ENCODE measurements around the gene GADD45B.
"Not testable (repeated sequence)": the region's sequence is repeated elsewhere in the genome, so short reads cannot be mapped to it uniquely, and the experiment has no call there.

GADD45B gene

DNA sequence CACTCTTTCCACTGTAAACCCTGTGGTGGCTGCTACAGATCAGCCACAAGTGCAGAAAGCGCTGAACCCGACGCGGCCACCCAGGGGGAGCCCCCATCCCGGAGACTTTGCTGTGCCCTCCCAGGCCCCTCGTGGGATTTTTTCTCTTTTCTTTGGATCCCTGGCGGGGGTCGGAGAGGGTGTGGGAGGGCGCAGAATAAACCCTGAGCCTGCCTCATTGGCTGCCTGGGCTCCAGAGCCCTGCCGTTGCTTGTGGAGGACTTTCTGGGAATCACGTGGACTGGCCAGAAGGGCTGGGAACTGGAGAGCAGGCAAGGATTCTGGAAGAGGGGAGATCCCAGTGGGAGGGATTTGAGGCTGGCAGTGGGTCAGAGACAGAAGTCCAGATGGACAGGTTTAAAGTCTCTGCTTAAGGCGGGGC is 24.9 kb downstream of the GADD45B start:
- H3K9me3 ChIP-seq: no peaks in the 10 kb centered on the region
- H3K27me3 ChIP-seq: peaks cover 11% of the 10 kb centered on the region
- H3K27ac ChIP-seq: no peak overlapping the region
- TF ChIP-seq, protein P1, sequence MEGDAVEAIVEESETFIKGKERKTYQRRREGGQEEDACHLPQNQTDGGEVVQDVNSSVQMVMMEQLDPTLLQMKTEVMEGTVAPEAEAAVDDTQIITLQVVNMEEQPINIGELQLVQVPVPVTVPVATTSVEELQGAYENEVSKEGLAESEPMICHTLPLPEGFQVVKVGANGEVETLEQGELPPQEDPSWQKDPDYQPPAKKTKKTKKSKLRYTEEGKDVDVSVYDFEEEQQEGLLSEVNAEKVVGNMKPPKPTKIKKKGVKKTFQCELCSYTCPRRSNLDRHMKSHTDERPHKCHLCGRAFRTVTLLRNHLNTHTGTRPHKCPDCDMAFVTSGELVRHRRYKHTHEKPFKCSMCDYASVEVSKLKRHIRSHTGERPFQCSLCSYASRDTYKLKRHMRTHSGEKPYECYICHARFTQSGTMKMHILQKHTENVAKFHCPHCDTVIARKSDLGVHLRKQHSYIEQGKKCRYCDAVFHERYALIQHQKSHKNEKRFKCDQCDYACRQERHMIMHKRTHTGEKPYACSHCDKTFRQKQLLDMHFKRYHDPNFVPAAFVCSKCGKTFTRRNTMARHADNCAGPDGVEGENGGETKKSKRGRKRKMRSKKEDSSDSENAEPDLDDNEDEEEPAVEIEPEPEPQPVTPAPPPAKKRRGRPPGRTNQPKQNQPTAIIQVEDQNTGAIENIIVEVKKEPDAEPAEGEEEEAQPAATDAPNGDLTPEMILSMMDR (IDR thresholded peaks at IDR 0.05): no peak
- peaks cover 0 to 7% of the 10 kb centered on the region in 2 experiments for H3K4me1 ChIP-seq (ENCODE audit: control insufficient read depth in 1 of 2, insufficient read depth in 1 of 2, low read depth in 1 of 2, low read length in 1 of 2)
- no peak overlapping the region for H3K4me3 ChIP-seq (ENCODE audit: low read depth in 1 of 2, low read length in 1 of 2)
- no peaks in the 10 kb centered on the region for H3K36me3 ChIP-seq

DNA sequence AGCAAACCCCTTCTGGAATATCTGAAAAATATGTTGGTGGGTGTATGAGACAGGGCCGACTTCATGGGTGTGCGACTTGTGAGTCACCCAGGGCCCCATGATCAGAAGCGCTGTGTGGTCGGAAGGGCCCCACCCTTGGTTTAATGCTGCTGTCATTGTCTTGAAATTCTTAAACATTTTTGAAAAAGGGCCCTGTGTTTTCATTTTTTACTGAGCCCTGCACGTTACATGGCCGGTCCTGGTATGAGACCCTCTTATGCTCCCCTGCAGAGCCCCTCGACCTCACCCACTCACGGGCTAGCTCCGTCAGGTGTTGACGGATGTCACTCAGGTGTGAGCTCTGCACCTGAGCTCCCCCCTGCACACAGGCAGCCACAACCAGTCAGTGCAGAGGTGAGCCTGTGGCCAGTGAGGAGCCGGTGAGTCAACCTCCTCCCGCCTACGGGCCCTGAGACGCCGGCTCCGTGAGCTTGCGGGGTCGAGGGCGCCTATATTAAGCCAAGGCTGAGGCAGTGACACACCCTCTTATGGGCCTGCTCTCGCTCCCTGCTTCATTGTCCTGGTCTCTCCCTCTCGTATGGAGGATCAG is 27.7 kb downstream of the GADD45B start:
- H3K36me3 ChIP-seq: no peaks in the 10 kb centered on the region
- H3K9me3 ChIP-seq: no peaks in the 10 kb centered on the region
- TF ChIP-seq, protein P1 (IDR thresholded peaks at IDR 0.05): no peak
- peaks cover 11 to 25% of the 10 kb centered on the region in 2 experiments for H3K4me1 ChIP-seq (ENCODE audit: control insufficient read depth in 1 of 2, insufficient read depth in 1 of 2, low read depth in 1 of 2, low read length in 1 of 2)
- no peak overlapping the region for H3K27ac ChIP-seq
- H3K4me3 ChIP-seq (ENCODE audit: low read depth in 1 of 2, low read length in 1 of 2): no peak overlapping the region
- H3K27me3 ChIP-seq: peaks cover 10% of the 10 kb centered on the region

DNA sequence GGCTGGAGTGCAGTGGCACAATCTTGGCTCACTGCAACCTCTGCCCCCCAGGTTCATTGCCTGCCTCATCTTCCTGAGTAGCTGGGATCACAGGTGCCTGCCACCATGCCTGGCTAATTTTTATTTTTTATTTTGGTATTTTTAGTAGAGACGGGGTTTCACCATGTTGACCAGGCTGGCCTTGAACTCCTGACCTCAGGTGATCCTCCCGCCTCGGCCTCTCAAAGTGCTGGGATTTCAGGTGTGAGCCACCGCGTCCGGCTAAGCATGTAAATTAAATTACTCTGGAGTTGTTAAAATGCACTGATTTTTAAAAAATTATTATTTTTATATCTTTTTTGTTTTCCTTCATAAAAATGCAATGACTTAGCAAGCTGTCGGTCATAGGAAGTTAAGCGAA is 30.7 kb downstream of the GADD45B start:
- Histone ChIP-seq H3K4me1 (ENCODE audit: control insufficient read depth in 1 of 2, insufficient read depth in 1 of 2, low read depth in 1 of 2, low read length in 1 of 2) (peaks cover 11 to 18% of the 10 kb centered on the region in 2 experiments), H3K27ac (peak overlapping the region; percentile 48), H3K4me3 (ENCODE audit: low read depth in 1 of 2, low read length in 1 of 2) (peak overlapping the region; percentile 17 to 47)
- H3K36me3 ChIP-seq, H3K27me3 ChIP-seq, H3K9me3 ChIP-seq: not testable (repeated sequence)

DNA sequence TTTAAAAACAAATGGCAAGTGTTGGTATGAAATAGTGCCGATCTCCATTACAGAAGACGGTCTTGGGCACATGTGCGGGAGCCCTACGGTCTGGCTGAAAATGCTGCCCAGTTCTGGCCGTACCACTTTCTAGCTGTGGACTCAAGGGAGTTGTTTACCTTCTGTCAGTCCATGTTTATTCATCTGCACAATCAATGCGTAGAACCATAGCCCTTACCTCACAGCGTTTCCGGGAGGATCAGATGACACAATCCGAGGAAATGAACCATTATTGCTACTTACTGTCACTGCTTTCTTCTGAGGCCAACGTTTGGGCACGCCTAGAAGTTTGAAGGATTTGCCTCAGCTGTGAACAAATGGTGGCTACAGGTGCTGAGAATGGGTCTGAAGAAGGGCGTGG is 31.2 kb downstream of the GADD45B start:
- TF ChIP-seq, protein P1 (IDR thresholded peaks at IDR 0.05): no peak
- H3K27ac ChIP-seq: peak overlapping the region; percentile 48
- no peaks in the 10 kb centered on the region for H3K9me3 ChIP-seq
- peaks cover 11 to 18% of the 10 kb centered on the region in 2 experiments for H3K4me1 ChIP-seq (ENCODE audit: control insufficient read depth in 1 of 2, insufficient read depth in 1 of 2, low read depth in 1 of 2, low read length in 1 of 2)
- H3K36me3 ChIP-seq: no peaks in the 10 kb centered on the region
- H3K4me3 ChIP-seq (ENCODE audit: low read depth in 1 of 2, low read length in 1 of 2): peak overlapping the region; percentile 17 to 47
- peaks cover 10% of the 10 kb centered on the region for H3K27me3 ChIP-seq

DNA sequence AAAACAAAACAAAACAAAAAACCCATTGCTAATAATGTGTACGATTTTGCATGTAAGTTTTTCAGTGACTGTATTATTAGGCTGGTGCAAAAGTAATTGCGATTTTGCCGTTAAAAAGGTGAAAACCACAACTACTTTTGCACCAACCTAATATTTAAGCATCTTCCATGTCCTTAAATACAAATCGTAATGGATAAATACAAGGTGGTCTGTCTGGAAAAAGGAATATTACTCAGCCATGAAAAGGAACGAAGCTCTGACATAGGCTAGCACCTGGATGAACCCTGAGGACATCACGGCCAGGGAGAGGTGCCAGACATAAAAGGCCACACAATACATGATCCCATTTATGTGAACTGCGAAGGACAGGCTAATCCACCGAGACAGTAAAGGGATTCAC is 33.2 kb downstream of the GADD45B start:
- H3K4me3 ChIP-seq (ENCODE audit: low read depth in 1 of 2, low read length in 1 of 2): no peak overlapping the region
- H3K36me3 ChIP-seq: peaks cover 10% of the 10 kb centered on the region
- no peak overlapping the region for H3K27ac ChIP-seq
- TF ChIP-seq, protein P1 (IDR thresholded peaks at IDR 0.05): no peak
- H3K4me1 ChIP-seq (ENCODE audit: control insufficient read depth in 1 of 2, insufficient read depth in 1 of 2, low read depth in 1 of 2, low read length in 1 of 2): peaks cover 11 to 18% of the 10 kb centered on the region in 2 experiments
- no peaks in the 10 kb centered on the region for H3K9me3 ChIP-seq
- peaks cover 10% of the 10 kb centered on the region for H3K27me3 ChIP-seq

DNA sequence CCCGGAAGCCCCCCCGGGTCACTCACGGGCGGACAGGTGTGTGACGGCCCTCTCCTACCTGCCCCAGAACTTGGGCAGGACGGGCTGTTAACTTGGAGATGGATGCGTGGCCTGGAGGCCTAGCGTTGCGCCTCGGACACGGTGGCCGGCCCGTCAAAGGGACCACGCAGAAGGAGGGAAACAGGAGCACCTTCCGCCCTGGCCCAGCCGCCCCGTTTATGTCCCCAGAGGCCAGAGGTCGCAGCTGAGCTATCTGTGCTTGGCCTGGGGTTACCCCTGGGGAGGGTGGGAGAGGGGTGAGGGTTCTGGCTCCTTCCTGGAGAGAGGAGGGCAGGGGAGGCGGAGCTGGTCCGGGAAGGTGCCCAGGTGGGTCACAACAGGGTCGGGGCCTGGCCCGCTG is 35.6 kb downstream of the GADD45B start:
- TF ChIP-seq, protein P1 (IDR thresholded peaks at IDR 0.05): no peak
- H3K4me3 ChIP-seq (ENCODE audit: low read depth in 1 of 2, low read length in 1 of 2): no peak overlapping the region
- no peak overlapping the region for H3K27ac ChIP-seq
- no peaks in the 10 kb centered on the region for H3K9me3 ChIP-seq
- peaks cover 10% of the 10 kb centered on the region for H3K36me3 ChIP-seq
- no peaks in the 10 kb centered on the region for H3K27me3 ChIP-seq
- H3K4me1 ChIP-seq (ENCODE audit: control insufficient read depth in 1 of 2, insufficient read depth in 1 of 2, low read depth in 1 of 2, low read length in 1 of 2): peaks cover 11 to 15% of the 10 kb centered on the region in 2 experiments

All from neutrophil (primary cell).